AG04450 (cell line): Measurements from ENCODE around the gene RPL3. TPM values are rescaled to one million over a fixed set of nuclear protein-coding genes. Genes with fewer than 3 reads are reported as not detected.

ENCODE experiments used
- CTCF ChIA-PET: fragments of 300-600, 350-600 bp; formaldehyde crosslinking; extraction: SDS; loops from one replicate; lab custom pipeline; 2022; ENCODE audit warnings: antibody characterized with exemption, inconsistent platforms; lab: Charles Lee
- POLR2A ChIA-PET: fragments of 350-600 bp; formaldehyde crosslinking; extraction: SDS; loops from one replicate; lab custom pipeline; 2021; ENCODE audit warnings: antibody characterized with exemption, inconsistent platforms; lab: Yijun Ruan, JAX
- DNase-seq: peaks from one replicate; pipeline ENCODE4 v3.0.0-alpha.2; 2011; ENCODE audit warnings: low read depth, low spot score
- H3K27ac ChIP-seq: one replicate; pipeline ENCODE4 v1.5.1; 2012; ENCODE audit warnings: low read depth, low read length, control low read depth
- H3K27me3 ChIP-seq: one replicate; pipeline ENCODE4 v1.6.0; 2012; ENCODE audit warnings: low read length; ENCODE audit not compliant: control insufficient read depth, insufficient read depth
- H3K4me3 ChIP-seq: 2 replicates; pipeline ENCODE4 v1.5.1; 2011; ENCODE audit warnings: mild to moderate bottlenecking, low read depth, low read length, control low read depth
- H3K9me3 ChIP-seq: 2 replicates; pipeline ENCODE4 v1.5.1; 2012; ENCODE audit warnings: low read length; ENCODE audit not compliant: control insufficient read depth, insufficient read depth
- CTCF ChIP-seq: IDR thresholded peaks from 2 replicates; pipeline ENCODE4 v1.5.1; 2011; ENCODE audit warnings: low read depth, low read length, control low read depth, inconsistent platforms
- polyA plus RNA-seq: library from polyadenylated mRNA; depleted of rRNA; stranded (reverse); fragments of >200 nt; gene quantifications from 2 replicates; pipeline ENCODE4 v1.2.3, GENCODE V29; 2011

Gene RPL3
- polyA plus RNA-seq, 1 experiment, result 3,445 TPM

- no peak for TF ChIP-seq CTCF
- CTCF ChIA-PET, result no interaction called here
- Histone ChIP-seq H3K27ac (no peak overlapping the region), H3K9me3 (peaks cover 9% of the 10 kb centered on the region), H3K27me3 (peaks cover 4% of the 10 kb centered on the region), H3K4me3 (no peak overlapping the region)
- POLR2A ChIA-PET, result no interaction called here
- DNase-seq, result no peak
Observed at GRCh38 chr22:39279170-39279850, 40.1 kb downstream of the RPL3 start.

- H3K27ac ChIP-seq, result no peak overlapping the region
- peaks cover 3% of the 10 kb centered on the region; the same call in 1 of the 2 replicates for H3K9me3 ChIP-seq
- TF ChIP-seq CTCF, result no peak
- no peak overlapping the region for H3K4me3 ChIP-seq
- no peak for DNase-seq
- peaks cover 4% of the 10 kb centered on the region for H3K27me3 ChIP-seq
- CTCF ChIA-PET, result no interaction called here
- POLR2A ChIA-PET, result interaction anchor here (1.5 kb wide), 1 partner anchor 14 kb away, joined by 5 read pairs; no protein-coding TSS in a partner anchor
Observed at GRCh38 chr22:39278040-39278439, 41.4 kb downstream of the RPL3 start.

GRCh38 chr22:39277142-39277607 lies 42.2 kb downstream of the RPL3 start:
- H3K4me3 ChIP-seq, result no peak overlapping the region
- ChIA-PET POLR2A (interaction anchor here (1.5 kb wide), 1 partner anchor 15 kb away, joined by 5 read pairs; no protein-coding TSS in a partner anchor), CTCF (no interaction called here)
- no peak for TF ChIP-seq CTCF
- H3K27ac ChIP-seq, result peak overlapping the region; percentile 52
- peaks cover 4% of the 10 kb centered on the region for H3K27me3 ChIP-seq
- peaks cover 3% of the 10 kb centered on the region; the same call in 1 of the 2 replicates for H3K9me3 ChIP-seq
- peak; percentile 74 for DNase-seq

GRCh38 chr22:39276440-39277141 lies 42.8 kb downstream of the RPL3 start:
- no peak for TF ChIP-seq CTCF
- no peak for DNase-seq
- peaks cover 3% of the 10 kb centered on the region; the same call in 1 of the 2 replicates for H3K9me3 ChIP-seq
- peak overlapping the region; percentile 52 for H3K27ac ChIP-seq
- ChIA-PET CTCF (no interaction called here), POLR2A (no interaction called here)
- H3K4me3 ChIP-seq, result no peak overlapping the region
- peaks cover 4% of the 10 kb centered on the region for H3K27me3 ChIP-seq

GRCh38 chr22:39275814-39276439 lies 43.5 kb downstream of the RPL3 start:
- CTCF ChIA-PET, result no interaction called here
- peaks cover 4% of the 10 kb centered on the region for H3K27me3 ChIP-seq
- POLR2A ChIA-PET, result no interaction called here

More at GRCh38 chr22:39275814-39276439, 43.5 kb downstream of the RPL3 start:
- no peak for TF ChIP-seq CTCF
- Histone ChIP-seq H3K27ac (no peak overlapping the region), H3K9me3 (peaks cover 7% of the 10 kb centered on the region; the same call in 1 of the 2 replicates), H3K4me3 (no peak overlapping the region)
- no peak for DNase-seq
